ENCODE results near the gene SLC15A3. TPM values are rescaled to one million over a fixed set of nuclear protein-coding genes. Genes with fewer than 3 reads are reported as not detected.

Gene SLC15A3
- total RNA-seq, 1 experiment from 2014 or later, result 5.5 TPM

DNA sequence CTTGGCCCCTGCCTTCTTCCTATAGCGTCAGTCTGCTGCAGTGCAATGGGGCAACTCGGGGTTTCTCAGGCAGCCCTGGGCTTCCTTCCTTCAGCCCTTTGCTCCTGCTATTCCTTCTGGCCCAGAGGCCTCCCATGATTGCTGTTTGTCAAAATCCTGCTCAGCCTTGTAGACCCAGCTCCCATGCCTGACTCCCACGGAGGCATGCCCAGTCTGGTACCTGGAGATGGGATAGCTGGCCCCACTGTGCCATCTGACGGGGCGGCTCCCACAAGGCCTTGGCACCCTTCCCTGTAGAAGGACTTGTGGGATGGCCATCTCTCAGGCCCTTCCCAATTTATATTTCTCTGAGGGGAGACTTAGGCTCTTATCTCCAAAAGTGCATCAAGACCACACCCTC, 18.9 kb upstream of the SLC15A3 start:
- CTCF ChIA-PET, result no interaction called here
- H2AFZ ChIP-seq, result no peak overlapping the region
- intact Hi-C loops (cut with micrococcal nuclease; ENCODE audit: unreplicated experiment), result loop anchor here (1.0 to 2.0 kb wide), 4 partner anchors 46 to 216 kb away; partner anchors contain the start of gene TMEM132A

DNA sequence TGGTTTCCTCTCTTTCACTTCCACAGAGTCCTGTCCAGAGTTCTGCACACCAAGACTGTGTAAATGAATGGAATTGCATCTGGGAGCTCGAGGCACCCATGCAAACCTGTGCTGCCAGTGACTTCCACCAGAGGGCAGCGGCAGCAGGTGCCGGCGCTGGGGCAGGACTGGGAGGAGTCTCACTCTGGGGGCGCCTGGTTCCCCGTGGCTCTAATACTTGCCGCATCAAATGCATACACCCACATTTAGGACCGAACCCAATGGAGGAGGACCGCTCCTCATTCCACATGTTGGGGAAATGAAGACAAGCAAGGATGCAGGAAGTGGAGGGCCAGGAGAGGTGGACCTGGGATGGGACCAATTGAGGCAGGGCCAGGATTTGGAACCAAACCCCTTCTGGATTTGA, 18.4 kb upstream of the SLC15A3 start:
- no peaks in the 10 kb centered on the region for H3K4me1 ChIP-seq (replicated peaks; ENCODE audit: insufficient read depth)
- H3K9me3 ChIP-seq (ENCODE audit: insufficient read depth, low read depth), result no peaks in the 10 kb centered on the region; the same call in none of the 2 replicates
- intact Hi-C loops (cut with micrococcal nuclease; ENCODE audit: unreplicated experiment), result loop anchor here (1.0 to 2.0 kb wide), 4 partner anchors 46 to 217 kb away; partner anchors contain the start of gene TMEM132A
- no TSS peak for BruUV-seq (replicated peaks)
- H3K4me3 ChIP-seq, result no peak overlapping the region
- H3K4me2 ChIP-seq, result no peak overlapping the region
- ChIA-PET CTCF (no interaction called here), POLR2A (ENCODE audit: unreplicated experiment) (no interaction called here)
- H3F3A ChIP-seq (ENCODE audit: insufficient read depth, low read depth), result no peaks in the 10 kb centered on the region
- H3K27ac ChIP-seq, result no peak overlapping the region
- no peaks in the 10 kb centered on the region for H3K79me2 ChIP-seq (ENCODE audit: low read depth)
- no peak overlapping the region for H2AFZ ChIP-seq
- no peaks in the 10 kb centered on the region for H4K20me1 ChIP-seq (ENCODE audit: insufficient read depth)
- DNase-seq, result peak in 1 of 2 experiments; percentile 69
- no peaks in the 10 kb centered on the region for H3K36me3 ChIP-seq (ENCODE audit: low read depth)
- H3K27me3 ChIP-seq (ENCODE audit: insufficient read depth, low read depth), result peaks cover 14% of the 10 kb centered on the region
- H3K9me2 ChIP-seq (ENCODE audit: insufficient read depth), result no peaks in the 10 kb centered on the region
- TF ChIP-seq CTCF (conservative IDR thresholded peaks at IDR 0.05), result peak; percentile 94
- TF ChIP-seq EZH2 (IDR thresholded peaks at IDR 0.05; ENCODE audit: low read depth), result no peak

More for the DNA sequence above, 18.9 kb upstream of the SLC15A3 start:
- no peaks in the 10 kb centered on the region for H3F3A ChIP-seq (ENCODE audit: insufficient read depth, low read depth)
- TF ChIP-seq EZH2 (IDR thresholded peaks at IDR 0.05; ENCODE audit: low read depth), result no peak
- TF ChIP-seq CTCF (conservative IDR thresholded peaks at IDR 0.05), result no peak
- H3K9me2 ChIP-seq (ENCODE audit: insufficient read depth), result no peaks in the 10 kb centered on the region
- no peak overlapping the region for H3K4me3 ChIP-seq
- no peaks in the 10 kb centered on the region for H3K36me3 ChIP-seq (ENCODE audit: low read depth)
- peaks cover 14% of the 10 kb centered on the region for H3K27me3 ChIP-seq (ENCODE audit: insufficient read depth, low read depth)
- POLR2A ChIA-PET (ENCODE audit: unreplicated experiment), result no interaction called here
- BruUV-seq (replicated peaks), result no TSS peak
- H3K27ac ChIP-seq, result no peak overlapping the region
- H3K79me2 ChIP-seq (ENCODE audit: low read depth), result no peaks in the 10 kb centered on the region
- no peaks in the 10 kb centered on the region for H3K4me1 ChIP-seq (replicated peaks; ENCODE audit: insufficient read depth)
- no peak overlapping the region for H3K4me2 ChIP-seq
- no peaks in the 10 kb centered on the region; the same call in none of the 2 replicates for H3K9me3 ChIP-seq (ENCODE audit: insufficient read depth, low read depth)
- H4K20me1 ChIP-seq (ENCODE audit: insufficient read depth), result no peaks in the 10 kb centered on the region
- DNase-seq, result no peak

DNA sequence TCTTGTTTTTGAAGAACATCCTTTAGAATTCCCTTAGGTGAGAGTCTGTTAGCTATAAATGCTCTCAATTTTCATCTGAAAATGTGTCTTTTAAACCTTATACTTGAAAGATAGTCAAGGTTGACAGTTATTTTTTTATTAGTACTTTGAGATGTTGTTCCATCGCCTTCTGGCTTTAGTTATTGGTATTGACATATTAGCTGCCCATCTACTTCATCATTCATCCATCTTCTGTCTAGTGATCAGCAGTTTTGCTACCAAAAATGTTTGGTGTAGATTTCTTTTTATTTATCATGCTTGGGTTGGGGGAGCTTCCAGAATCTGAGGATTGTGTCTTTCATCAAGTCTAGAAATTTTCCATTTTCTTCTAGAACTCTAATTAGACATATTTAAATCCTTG, 16.2 kb upstream of the SLC15A3 start:
- no TSS peak for BruUV-seq (replicated peaks)
- CTCF ChIA-PET, result no interaction called here
- H4K20me1 ChIP-seq (ENCODE audit: insufficient read depth), result no peaks in the 10 kb centered on the region

More for the DNA sequence above, 16.2 kb upstream of the SLC15A3 start:
- Histone ChIP-seq H3K27ac (no peak overlapping the region), H3K9me2 (ENCODE audit: insufficient read depth) (no peaks in the 10 kb centered on the region), H2AFZ (no peak overlapping the region), H3K4me3 (no peak overlapping the region), H3F3A (ENCODE audit: insufficient read depth, low read depth) (no peaks in the 10 kb centered on the region), H3K27me3 (ENCODE audit: insufficient read depth, low read depth) (peaks cover 9% of the 10 kb centered on the region), H3K79me2 (ENCODE audit: low read depth) (no peaks in the 10 kb centered on the region), H3K4me1 (replicated peaks; ENCODE audit: insufficient read depth) (no peaks in the 10 kb centered on the region), H3K36me3 (ENCODE audit: low read depth) (no peaks in the 10 kb centered on the region), H3K4me2 (no peak overlapping the region), H3K9me3 (ENCODE audit: insufficient read depth, low read depth) (no peaks in the 10 kb centered on the region; the same call in none of the 2 replicates)
- no peak for DNase-seq
- intact Hi-C loops (cut with micrococcal nuclease; ENCODE audit: unreplicated experiment), result no loop called here
- TF ChIP-seq CTCF (conservative IDR thresholded peaks at IDR 0.05) (no peak), EZH2 (IDR thresholded peaks at IDR 0.05; ENCODE audit: low read depth) (no peak)
- POLR2A ChIA-PET (ENCODE audit: unreplicated experiment), result no interaction called here

Data from PC-9 (cell line).